SH-SY5Y (cell line): Measurements from ENCODE around the gene TC2N.

Experiments used
- GATA2 ChIP-seq: IDR thresholded peaks from 2 replicates; pipeline ENCODE4 v1.6.1; 2011; ENCODE audit warnings: mild to moderate bottlenecking, low read depth, low read length
- GATA3 ChIP-seq: IDR thresholded peaks from 2 replicates; pipeline ENCODE4 v1.6.1; 2011; ENCODE audit warnings: low read depth, mild to moderate bottlenecking, low read length, moderate library complexity

- TF ChIP-seq GATA2 (no peak), GATA3 (no peak)
These were observed 11.9 kb upstream of the TC2N start for GRCh38 chr14:91879196-91879595.
